Renal pelvis (tissue), 4 donors: Measurements from ENCODE around the gene SELENOH. TPM values are rescaled to one million over a fixed set of nuclear protein-coding genes. Genes with fewer than 3 reads are reported as not detected.

ENCODE experiments used
- DNase-seq: peaks from one replicate; pipeline ENCODE4 v3.0.0-alpha.2; 2013
- polyA plus RNA-seq, 3 donors: library from polyadenylated mRNA; unstranded; fragments of 120-200 nt; gene quantifications; one replicate each; pipeline ENCODE4 v1.2.1, GENCODE V29; 2013; ENCODE audit not compliant: insufficient read length in 3 of 3

SELENOH gene
- polyA plus RNA-seq, 3 donors = 126 to 150 (median 149) TPM

DNA sequence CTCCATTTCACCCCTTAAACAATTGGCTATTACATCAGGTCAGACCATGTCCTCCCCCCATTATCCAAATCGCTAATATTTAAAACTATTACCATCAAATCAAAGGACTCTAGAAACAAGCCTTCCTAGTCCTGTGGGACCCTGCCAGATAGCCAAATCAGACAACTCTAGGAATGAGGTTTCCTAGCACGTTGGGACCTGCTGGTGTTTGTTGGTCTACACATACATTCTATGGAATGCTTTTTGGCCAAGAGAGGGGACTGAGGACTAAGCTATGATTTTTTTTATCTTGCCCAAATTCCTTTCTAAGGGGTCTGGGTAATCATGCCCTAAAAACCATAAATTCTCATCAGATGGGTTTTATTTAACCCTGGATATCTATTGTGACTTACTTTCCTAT lies 14.1 kb upstream of the SELENOH start:
- DNase-seq = no peak

DNA sequence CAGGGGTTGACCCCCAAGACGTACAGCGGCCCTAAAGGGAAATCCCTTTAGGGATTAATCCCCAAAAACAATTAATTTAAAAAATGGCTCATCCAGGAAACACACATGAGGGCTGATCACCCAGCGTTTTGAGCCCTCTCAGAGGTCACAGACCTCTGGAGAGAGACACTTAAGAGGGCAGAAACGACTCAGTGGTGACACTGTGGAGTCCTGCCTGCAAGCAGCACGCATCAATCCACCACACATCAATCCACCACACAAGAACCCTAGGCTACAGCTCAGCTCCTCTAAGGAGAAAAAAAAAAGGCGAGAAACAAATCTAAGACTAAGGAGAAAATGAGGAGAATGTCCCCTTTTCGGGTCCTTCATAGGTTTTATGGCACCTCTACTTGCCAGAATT lies 12.5 kb upstream of the SELENOH start:
- DNase-seq = no peak

DNA sequence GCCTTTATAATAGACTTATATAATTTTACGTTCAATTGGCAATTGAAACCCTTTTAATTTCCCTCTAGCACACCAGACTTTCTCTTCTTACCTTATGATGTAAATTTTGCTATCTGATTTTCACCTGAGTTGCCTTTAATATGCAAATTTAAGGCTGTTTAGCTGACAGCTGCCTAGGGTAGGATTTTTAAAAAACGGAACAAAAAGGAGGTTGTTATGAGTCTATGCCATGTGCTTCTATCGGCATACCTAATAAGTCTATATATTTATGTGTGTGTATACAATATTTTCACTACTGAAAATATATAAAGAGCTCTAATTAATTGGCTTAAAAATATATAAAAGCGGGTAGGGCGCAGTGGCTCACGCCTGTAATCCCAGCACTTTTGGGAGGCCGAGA lies 11.8 kb upstream of the SELENOH start:
- DNase-seq = no peak

DNA sequence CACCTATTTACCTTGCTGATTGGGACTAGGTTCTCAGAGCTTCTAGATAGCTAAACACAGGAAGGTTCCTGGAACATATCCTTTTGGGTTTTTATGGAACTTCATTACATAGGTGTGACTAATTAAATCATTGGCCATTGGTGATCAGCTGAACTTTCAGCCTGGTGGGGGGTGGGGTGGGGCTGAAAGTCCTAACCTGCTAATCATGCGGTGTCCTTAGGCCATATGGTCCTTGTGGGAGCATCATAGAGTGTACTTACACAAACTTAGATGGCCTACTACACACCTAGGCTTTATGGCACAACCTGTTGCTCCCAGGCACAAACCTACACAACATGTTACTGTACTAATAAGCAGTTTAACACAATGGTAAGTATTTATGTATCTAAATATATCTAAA lies 8.6 kb upstream of the SELENOH start:
- DNase-seq = no peak

GRCh38 chr11:57735619-57736298 lies 5.5 kb upstream of the SELENOH start:
- DNase-seq = no peak

DNA sequence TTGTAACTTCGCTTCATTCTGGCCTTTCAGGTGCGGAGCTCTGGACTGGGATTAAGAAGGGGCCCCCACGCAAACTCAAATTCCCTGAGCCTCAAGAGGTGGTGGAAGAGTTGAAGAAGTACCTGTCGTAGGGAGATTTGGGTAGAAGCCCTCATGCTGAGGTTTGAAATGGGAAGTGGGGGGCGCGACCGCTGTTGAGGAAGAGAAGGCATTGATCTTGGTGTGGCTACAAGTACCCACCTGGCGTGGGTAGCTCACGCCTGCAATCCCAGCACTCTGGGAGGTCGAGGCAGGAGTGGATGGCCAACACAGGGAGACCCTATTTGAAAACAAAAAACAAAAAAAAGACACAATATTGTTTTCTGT lies 779 bp downstream of the SELENOH start:
- DNase-seq = no peak

GRCh38 chr11:57744357-57744756 lies 3.1 kb downstream of the SELENOH start:
- DNase-seq = no peak

GRCh38 chr11:57745206-57745605 lies 3.9 kb downstream of the SELENOH start:
- DNase-seq = no peak

DNA sequence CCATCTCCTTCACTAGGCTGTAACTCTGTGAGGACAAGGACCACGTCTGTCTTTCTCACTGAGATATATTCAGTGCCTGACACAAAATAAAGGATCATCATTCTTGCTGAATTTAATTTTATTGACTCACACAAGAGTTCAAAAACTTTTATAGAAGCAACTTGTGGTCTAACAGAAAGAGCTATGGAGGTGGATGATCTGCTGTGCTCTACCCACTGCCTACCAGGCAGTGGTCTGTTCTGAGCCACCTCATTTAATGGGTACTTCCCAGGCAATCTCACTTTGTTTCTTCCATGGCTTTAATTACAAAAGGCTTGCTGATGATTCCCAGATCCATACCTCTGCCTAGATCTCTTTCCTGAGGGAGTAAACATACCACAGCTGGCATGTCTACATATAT lies 5.6 kb downstream of the SELENOH start:
- DNase-seq = no peak

DNA sequence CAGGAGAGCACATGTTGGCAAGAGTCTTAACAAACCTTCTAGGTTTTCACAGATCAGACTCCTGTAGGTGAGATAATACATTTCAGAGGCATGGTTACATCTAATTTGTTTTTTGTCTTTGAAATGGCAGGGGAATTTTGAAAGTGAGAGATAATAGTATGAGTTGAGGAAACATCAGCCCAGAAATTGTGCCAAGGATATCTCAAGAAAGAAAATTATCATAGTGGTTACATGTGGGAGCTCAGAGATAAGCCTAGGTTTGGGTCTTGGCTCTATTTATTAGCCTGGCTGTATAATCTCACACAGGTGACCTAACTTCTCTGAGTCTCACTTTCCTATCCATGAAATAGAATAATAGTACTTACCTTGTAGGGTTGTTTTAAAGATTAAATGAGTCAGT lies 9.9 kb downstream of the SELENOH start:
- no peak for DNase-seq

DNA sequence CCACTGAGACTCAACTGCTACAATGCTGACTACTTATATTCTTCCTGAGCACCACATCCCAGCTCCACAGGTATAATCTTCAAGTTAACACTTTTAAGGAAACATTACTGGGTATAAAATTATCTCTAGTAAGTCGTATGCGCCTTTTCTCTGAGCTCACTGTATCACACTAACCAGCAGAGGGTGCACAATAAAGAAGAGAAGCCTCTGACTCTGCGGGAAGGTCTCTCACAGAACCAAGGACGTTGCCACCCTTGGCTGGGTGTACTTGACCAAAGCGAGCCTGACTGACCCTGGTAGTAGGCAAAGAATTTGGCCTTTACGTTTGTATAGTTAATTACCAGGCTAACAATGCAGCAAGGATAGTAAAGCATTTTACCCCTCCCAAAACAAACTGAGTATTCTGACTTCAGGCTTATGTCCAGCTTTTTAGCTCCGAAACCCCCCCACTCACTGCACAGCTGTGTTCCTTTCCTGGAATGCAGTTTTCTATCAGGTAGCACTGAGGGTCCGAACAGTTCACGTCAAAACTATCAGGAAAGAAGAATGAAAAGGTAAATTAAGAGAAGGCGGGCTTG lies 10.5 kb downstream of the SELENOH start, which contains the start of gene BTBD18:
BTBD18 (minus strand) TSS at position 144 of the 578 bp plus-strand sequence. CDS start 631 bp downstream, outside the sequence.
- no peak for DNase-seq

GRCh38 chr11:57752954-57753353 lies 11.7 kb downstream of the SELENOH start:
- DNase-seq = no peak

GRCh38 chr11:57758174-57758573 lies 16.9 kb downstream of the SELENOH start:
- DNase-seq = no peak

DNA sequence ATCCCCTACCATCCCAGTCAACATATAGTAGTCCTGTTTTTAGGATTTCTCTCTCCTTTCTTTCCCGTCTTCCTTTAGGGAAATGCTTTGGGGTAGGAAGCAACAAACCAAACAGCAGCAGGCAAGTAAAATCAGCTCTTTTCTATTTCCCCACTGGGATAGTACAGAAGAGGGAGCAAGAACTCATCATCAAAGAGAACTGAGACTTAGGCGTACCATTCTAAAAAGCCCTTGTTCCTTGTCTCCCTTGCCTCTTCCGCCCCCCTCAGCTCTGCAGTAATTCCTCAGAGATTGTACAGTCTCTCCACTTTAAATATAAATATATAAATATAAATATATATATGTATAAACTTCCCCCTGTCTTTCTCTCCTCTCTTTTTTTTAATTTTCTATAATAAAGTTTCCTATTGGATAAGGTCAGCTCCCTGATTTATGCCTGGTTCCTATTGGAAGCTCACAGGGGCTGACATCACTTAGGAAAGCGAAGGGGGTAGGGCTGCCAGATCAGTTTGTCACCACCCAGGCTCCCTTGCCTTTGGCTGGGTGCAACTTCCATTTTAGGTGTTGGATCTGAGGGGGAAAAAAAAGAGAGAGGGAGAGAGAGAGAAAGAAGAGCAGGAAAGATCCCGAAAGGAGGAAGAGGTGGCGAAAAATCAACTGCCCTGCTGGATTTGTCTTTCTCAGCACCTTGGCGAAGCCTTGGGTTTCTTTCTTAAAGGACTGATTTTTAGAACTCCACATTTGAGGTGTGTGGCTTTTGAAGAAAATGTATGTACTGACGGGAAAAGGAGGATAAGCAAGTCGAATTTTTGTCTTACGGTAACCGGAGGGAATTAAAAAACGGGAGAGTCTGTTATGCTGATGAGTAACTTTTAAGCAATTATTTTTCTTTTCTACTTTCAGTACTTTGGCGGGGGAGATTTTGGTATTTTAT lies 20.3 kb downstream of the SELENOH start, which contains the start of gene CTNND1:
CTNND1 (plus strand) TSS at position 502 of the 934 bp plus-strand sequence. CDS start 29,677 bp downstream, outside the sequence.
- peak; percentile 98 for DNase-seq

GRCh38 chr11:57762235-57762861 lies 21.1 kb downstream of the SELENOH start:
- DNase-seq = no peak

DNA sequence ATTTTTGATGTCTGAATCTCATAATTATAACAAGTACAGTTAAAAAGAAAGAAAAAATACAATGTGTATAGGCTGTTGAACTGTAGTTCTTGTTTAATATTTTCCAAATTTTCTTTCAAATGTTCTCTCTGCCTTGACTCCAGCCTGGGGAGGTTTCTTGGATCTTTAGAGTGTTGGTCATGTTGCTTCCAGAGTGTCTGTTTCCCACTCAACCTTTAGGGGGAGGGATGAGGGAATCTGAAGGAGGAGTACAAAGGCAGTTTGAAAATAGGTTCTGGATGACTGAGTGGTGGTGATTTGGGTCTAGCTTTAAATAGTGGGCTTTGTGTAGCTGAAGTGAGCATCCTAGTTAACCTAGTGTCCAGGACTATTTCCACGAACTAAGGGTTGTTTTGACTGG lies 22.3 kb downstream of the SELENOH start:
- DNase-seq = no peak

DNA sequence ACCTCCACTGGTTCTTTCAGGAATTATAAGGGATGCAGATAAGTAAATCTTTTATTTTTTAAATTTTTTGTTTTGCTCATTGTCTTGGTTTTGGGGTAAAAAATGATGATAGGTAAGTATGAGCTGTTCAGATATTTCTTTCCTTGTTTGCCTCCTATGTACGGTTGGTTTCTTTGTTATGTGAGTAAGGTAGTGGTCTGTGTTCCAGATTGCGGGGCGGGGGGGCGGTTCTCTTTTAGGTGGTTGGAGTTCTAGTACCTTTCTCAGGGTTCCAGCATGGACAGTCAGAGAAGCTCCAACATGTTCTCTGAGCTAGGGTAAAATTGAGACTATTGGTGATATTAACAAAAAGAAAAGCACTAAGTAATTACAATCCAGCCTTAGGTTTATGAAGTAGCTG lies 22.7 kb downstream of the SELENOH start:
- no peak for DNase-seq

- no peak for DNase-seq
Measured at GRCh38 chr11:57764566-57764965, 23.3 kb downstream of the SELENOH start.

- DNase-seq = no peak
Measured at GRCh38 chr11:57764972-57765371, 23.7 kb downstream of the SELENOH start.

GRCh38 chr11:57770793-57771192 lies 29.5 kb downstream of the SELENOH start:
- DNase-seq = no peak

DNA sequence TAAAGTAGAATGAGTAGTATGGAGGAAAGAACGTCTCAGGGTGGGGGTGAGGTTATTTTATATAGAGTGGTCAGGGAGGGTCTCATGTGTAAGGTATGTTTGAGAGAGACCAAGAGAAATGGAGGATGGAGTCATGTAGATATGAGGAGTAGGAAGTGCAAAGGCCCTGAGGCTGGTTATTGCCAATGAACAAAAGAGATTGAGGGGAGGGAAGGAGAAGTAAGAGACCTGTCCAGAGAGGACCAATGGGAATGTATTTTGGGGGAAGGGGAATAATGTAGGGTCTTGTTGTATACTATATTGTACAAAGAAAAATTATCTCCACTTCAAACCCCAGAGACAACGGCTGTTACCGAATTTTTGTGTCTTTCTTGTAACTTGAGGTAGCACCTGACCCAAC lies 30.1 kb downstream of the SELENOH start:
- DNase-seq = no peak

GRCh38 chr11:57772562-57772961 lies 31.3 kb downstream of the SELENOH start:
- no peak for DNase-seq
